OCI-LY1 (cell line): ENCODE results near the gene NLRP13.

Experiments
- EZH2 ChIP-seq: fragments of 200-600 bp; sonication (generic), shearing (Covaris generic); IDR thresholded peaks from 2 replicates; pipeline ENCODE4 v1.8.0; 2017; ENCODE audit warnings: borderline replicate concordance, mixed run types, mild to moderate bottlenecking, antibody characterized with exemption, low read length, moderate library complexity, mixed read lengths
- TF ChIP-seq, protein P1 (sequence below): fragments of 200-600 bp; sonication (generic), shearing (Covaris generic); IDR thresholded peaks from 2 replicates; pipeline ENCODE4 v1.5.1; 2017; ENCODE audit warnings: mild to moderate bottlenecking, antibody characterized with exemption, low read length, moderate library complexity, mixed read lengths

DNA sequence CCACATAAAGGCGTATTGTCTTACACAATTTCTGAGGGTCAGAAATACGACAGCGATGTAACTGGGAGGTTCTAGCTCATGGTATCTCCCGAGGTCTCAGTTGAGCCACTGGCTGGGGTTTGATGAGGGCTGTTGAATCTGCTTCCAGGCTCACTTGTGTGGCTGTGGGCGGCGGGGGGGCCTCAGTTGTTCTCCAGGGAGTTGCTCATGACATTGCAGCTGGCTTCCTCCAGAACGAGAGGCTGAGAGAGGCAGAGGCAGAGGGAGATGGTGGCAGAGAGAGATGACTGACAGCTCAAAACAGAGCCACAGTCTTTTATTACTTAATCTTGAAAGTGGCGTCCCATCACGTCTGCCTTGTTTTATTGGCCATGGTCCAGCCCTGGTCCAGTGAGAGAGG, 48.3 kb upstream of the NLRP13 start:
- TF ChIP-seq EZH2, result no peak
- TF ChIP-seq, protein P1, sequence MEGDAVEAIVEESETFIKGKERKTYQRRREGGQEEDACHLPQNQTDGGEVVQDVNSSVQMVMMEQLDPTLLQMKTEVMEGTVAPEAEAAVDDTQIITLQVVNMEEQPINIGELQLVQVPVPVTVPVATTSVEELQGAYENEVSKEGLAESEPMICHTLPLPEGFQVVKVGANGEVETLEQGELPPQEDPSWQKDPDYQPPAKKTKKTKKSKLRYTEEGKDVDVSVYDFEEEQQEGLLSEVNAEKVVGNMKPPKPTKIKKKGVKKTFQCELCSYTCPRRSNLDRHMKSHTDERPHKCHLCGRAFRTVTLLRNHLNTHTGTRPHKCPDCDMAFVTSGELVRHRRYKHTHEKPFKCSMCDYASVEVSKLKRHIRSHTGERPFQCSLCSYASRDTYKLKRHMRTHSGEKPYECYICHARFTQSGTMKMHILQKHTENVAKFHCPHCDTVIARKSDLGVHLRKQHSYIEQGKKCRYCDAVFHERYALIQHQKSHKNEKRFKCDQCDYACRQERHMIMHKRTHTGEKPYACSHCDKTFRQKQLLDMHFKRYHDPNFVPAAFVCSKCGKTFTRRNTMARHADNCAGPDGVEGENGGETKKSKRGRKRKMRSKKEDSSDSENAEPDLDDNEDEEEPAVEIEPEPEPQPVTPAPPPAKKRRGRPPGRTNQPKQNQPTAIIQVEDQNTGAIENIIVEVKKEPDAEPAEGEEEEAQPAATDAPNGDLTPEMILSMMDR, result no peak
